KOPT-K1 (cell line): ENCODE results near the gene TPM3.

Experiments
- H3K27ac ChIP-seq: fragments of 200-600 bp; sonication (generic); 2 replicates; pipeline ENCODE4 v1.5.1; 2016; ENCODE audit warnings: antibody characterized with exemption, mild to moderate bottlenecking, low read depth, low read length; ENCODE audit not compliant: poor library complexity, severe bottlenecking
- H3K36me3 ChIP-seq: fragments of 200-600 bp; sonication (generic); 2 replicates; pipeline ENCODE4 v1.5.1; 2017; ENCODE audit warnings: antibody characterized with exemption, mild to moderate bottlenecking, low read length, moderate library complexity; ENCODE audit not compliant: insufficient read depth
- H3K9me3 ChIP-seq: fragments of 200-600 bp; sonication (generic); 2 replicates; pipeline ENCODE4 v1.5.1; 2017; ENCODE audit warnings: antibody characterized with exemption, low read length, mild to moderate bottlenecking; ENCODE audit not compliant: insufficient read depth, poor library complexity, severe bottlenecking

Gene TPM3

DNA sequence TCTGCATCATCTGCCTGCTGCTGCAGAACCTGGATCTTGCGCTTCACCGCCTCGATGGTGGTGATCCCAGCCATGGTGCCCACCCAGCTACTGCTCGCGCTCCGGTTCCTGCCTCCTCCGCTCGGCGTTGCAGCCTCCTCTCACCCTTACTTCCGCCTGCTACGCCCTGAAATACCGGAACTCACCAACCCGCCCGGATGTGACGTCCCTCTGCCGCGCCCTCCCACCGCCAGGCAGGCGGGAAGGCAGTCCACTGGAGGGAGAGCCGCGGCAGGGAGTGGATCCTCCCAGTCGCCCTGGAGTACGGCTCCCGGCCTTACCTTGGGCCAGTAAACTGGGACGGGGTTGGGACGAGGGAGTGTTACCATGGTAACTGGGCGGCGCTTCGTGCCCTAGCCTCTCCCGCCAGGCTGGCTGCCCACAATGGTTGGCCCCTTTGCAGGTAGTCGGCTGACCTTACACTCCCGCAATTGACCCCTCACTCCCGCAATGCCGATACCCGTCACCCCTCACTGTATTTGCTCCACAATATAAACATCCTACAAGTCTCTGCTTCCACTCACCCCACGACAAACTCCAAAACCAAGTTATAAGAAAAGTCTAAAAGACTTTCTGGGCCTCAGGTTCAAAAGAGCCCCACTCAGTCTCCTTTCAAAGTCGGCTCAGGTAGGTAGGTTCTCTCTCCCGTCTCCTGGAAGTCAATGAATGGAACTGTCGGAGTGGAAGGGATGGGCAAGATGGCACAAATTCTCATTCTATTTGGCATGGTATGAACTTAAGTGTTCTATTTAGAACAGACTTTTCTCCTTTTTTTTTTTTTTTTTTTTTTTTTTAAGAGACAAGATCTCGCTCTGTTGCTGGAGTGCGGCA is 8.6 kb downstream of the TPM3 start:
- H3K36me3 ChIP-seq, result peaks cover 32% of the 10 kb centered on the region
- H3K9me3 ChIP-seq, result no peaks in the 10 kb centered on the region
- H3K27ac ChIP-seq, result peak overlapping the region; percentile 93

- Histone ChIP-seq H3K27ac (peak overlapping the region; percentile 93), H3K36me3 (peaks cover 40% of the 10 kb centered on the region)
Observed at GRCh38 chr1:154182344-154183045, 9.4 kb downstream of the TPM3 start.

DNA sequence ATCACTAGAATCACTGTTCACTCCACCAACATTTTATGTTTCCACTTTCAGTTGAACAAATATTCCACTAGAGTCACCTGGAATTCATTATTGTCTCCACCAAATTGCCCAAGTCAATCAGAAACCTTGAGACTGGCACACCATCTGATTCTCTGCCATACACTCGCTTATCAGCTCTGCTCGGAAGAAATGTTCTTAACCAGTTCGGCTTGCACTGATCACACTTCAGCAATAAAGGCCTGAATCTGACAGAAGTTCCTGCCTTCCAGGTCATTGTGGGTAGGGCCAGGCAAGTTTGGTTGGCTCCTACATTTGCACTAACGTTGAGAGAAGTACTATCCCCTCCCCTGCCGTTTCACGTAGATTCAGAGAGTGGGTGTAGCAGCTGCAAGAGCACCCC is 10.0 kb downstream of the TPM3 start:
- peak overlapping the region; percentile 93 for H3K27ac ChIP-seq
- peaks cover 46% of the 10 kb centered on the region for H3K36me3 ChIP-seq
- H3K9me3 ChIP-seq, result no peaks in the 10 kb centered on the region

More at GRCh38 chr1:154182344-154183045, 9.4 kb downstream of the TPM3 start:
- no peaks in the 10 kb centered on the region for H3K9me3 ChIP-seq

GRCh38 chr1:154179946-154180687 is 11.8 kb downstream of the TPM3 start:
- H3K27ac ChIP-seq, result peak overlapping the region; percentile 44

DNA sequence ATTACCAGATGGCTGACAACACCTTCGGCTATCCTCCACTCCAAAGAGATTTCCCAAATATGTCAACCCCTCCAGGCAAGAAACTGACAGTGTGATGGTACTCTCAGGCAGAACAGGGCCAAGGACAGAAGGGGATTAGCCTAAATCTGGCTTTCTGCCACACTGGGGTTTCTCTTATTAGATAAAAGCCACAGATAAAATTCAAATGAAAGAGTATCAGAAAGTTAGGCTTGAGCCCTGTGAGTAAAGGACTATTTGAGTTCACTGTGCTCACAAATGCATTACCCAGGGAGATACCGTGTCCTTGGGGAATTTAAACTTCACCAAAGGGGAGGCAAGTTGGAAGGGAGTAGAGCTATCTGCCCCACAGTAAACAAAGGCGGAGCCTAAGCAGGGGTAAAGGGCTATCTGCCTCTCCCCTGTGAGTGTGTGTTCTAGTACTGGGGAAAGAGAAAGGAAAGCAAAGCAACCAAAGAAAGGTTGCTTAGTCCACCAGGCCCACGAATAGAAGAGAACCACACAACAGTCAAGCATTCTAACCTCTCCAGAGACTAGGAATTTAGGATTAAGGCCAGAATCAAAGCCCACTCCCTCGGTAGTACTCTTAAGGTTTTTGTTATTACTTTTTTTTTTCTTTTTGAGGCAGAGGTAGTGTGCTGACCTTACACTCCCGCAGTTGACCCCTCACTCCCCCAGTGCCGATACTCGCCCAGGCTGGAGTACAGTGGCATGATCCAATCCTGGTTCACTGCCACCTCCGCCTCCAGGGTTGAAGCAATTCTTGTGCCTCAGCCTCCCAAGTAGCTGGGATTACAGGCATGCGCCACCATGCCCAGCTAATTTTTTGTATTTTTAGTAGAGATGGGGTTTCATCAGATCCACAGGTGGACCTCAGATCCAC is 12.7 kb downstream of the TPM3 start:
- peaks cover 74% of the 10 kb centered on the region for H3K36me3 ChIP-seq
- no peak overlapping the region for H3K27ac ChIP-seq

More at GRCh38 chr1:154179946-154180687, 11.8 kb downstream of the TPM3 start:
- Histone ChIP-seq H3K9me3 (no peaks in the 10 kb centered on the region), H3K36me3 (peaks cover 64% of the 10 kb centered on the region)

GRCh38 chr1:154178013-154178412 is 13.9 kb downstream of the TPM3 start:
- H3K27ac ChIP-seq, result no peak overlapping the region
- H3K36me3 ChIP-seq, result peaks cover 85% of the 10 kb centered on the region
- H3K9me3 ChIP-seq, result no peaks in the 10 kb centered on the region

More for the DNA sequence above, 12.7 kb downstream of the TPM3 start:
- H3K9me3 ChIP-seq, result no peaks in the 10 kb centered on the region

DNA sequence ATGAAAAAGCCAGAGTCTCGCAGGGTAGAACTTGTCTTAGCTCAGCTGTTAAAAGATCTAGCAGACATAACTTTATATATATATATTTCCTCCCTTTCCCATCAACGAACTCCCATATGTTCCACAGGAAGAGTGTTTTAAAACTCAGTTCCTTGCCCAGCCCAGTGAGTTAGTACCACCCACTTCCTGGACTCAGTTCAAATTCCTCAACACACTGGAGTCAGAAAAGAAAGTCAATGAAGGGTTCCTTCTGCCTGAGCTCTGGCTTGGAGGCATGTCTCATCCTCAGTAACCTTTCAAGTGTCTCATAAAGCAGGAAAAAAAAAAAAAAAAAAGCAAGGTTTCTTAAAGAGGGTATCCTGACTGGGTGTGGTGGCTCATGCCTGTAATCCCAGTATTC is 15.6 kb downstream of the TPM3 start:
- Histone ChIP-seq H3K36me3 (peaks cover 99% of the 10 kb centered on the region), H3K27ac (no peak overlapping the region)

DNA sequence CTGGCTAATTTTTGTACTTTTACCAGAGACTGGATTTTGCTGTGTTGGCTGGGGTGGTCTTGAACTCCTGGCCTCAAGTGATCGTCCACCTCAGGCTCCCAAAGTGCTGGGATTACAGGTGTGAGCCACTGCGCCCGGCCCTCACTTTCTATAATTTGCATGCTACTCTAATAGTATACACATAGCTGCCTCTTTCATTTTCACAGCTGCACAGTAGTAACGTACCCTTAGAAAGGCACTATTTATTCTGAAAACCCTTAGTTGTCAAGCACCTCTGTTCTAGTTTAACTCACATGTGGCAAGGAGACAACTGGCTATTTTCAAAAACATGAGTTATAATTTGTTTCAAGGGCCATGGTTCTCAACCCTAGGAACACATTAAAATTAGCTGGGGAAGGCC is 17.2 kb downstream of the TPM3 start:
- Histone ChIP-seq H3K36me3 (peaks cover 100% of the 10 kb centered on the region), H3K9me3 (no peaks in the 10 kb centered on the region), H3K27ac (no peak overlapping the region)

More for the DNA sequence above, 15.6 kb downstream of the TPM3 start:
- no peaks in the 10 kb centered on the region for H3K9me3 ChIP-seq

- H3K36me3 ChIP-seq, result peaks cover 100% of the 10 kb centered on the region
- H3K9me3 ChIP-seq, result no peaks in the 10 kb centered on the region
- no peak overlapping the region for H3K27ac ChIP-seq
Observed at GRCh38 chr1:154171880-154172279, 20.0 kb downstream of the TPM3 start.

DNA sequence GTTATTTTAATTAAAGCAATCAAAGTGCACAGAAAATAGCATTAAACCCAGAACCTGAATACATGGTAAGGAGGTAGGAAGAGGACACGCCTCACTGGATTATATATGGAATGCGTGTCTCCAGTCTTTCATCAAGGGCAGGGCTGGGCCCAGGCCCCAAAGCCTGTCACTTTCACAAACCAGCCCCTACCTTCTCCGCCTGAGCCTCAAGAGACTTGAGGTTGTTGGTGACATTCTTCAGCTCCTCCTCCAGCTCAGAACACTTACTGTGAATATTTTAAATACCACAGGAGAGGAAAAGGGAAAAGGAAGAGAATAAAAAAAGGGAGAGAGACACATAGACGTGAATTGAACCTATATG is 20.7 kb downstream of the TPM3 start:
- Histone ChIP-seq H3K27ac (no peak overlapping the region), H3K36me3 (peaks cover 100% of the 10 kb centered on the region), H3K9me3 (no peaks in the 10 kb centered on the region)

DNA sequence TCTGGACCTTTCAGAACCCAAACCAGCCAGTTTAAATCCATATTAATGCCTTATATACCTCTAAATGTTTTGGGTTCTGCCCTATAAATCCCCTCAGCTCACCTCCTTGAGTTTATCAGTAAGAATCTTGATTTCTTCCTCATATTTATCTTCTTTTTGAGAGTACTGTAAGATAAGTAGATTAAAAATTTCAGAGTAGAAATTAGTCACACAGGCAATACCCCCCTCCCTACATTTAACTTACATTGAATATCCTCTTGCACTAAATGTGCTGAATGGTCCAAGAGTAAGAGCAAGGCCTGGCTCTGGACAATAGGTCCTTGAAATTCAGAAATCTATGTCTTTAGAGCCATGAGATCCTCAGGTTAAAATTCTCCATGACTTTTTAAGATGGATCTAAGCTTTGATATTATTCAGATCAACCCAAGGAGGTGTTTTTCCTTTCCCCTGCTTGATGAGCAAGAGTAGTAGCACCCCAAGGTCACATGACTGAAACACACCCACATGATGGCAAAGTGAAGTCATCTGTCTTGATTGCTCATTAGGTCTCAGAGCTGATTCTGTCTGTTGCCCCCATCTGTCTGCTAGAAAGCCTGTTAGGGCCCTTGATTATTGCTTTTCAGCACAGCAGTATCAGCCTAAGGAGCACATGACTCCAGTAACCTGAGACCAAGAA is 21.2 kb downstream of the TPM3 start:
- H3K36me3 ChIP-seq, result peaks cover 100% of the 10 kb centered on the region
- no peak overlapping the region for H3K27ac ChIP-seq
- H3K9me3 ChIP-seq, result no peaks in the 10 kb centered on the region

DNA sequence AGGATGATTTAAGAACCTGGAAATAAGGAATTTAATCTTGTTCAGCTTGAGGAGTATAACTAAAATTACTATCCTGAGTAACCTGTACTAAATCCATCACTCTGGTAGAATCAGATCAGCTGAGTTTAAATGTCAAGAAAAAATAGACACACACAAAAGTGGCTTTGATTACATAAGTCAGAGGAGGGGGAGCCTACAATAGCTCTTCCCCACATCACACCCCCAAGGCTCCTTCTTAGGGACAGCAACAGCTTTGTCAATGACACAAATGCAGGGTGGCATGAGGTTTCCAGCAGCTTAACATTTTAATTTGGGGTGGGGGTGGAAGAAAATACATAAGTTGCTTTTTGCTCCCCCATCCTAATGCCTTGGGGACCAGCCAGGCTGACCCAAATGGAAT is 24.4 kb downstream of the TPM3 start:
- no peak overlapping the region for H3K27ac ChIP-seq
- peaks cover 100% of the 10 kb centered on the region for H3K36me3 ChIP-seq
- H3K9me3 ChIP-seq, result no peaks in the 10 kb centered on the region

- no peaks in the 10 kb centered on the region for H3K9me3 ChIP-seq
- H3K27ac ChIP-seq, result no peak overlapping the region
- peaks cover 100% of the 10 kb centered on the region for H3K36me3 ChIP-seq
Observed at GRCh38 chr1:154166207-154166606, 25.7 kb downstream of the TPM3 start.

- peaks cover 17% of the 10 kb centered on the region for H3K9me3 ChIP-seq
- H3K27ac ChIP-seq, result no peak overlapping the region
- peaks cover 91% of the 10 kb centered on the region for H3K36me3 ChIP-seq
Observed at GRCh38 chr1:154159554-154159953, 32.3 kb downstream of the TPM3 start.
